HepG2 (cell line): ENCODE measurements around the gene PRSS8. TPM values are rescaled to one million over a fixed set of nuclear protein-coding genes. Genes with fewer than 3 reads are reported as not detected.

Source experiments
- BORCS8-MEF2B ChIP-seq: sonication (generic); formaldehyde crosslinking; IDR thresholded peaks from 2 replicates; pipeline ENCODE4 v1.8.0; 2022; ENCODE audit warnings: mild to moderate bottlenecking, missing genetic modification reagents
- DRAP1 ChIP-seq: IDR thresholded peaks from 2 replicates; pipeline ENCODE4 v1.6.1; 2016; ENCODE audit warnings: missing genetic modification reagents, missing compliant biosample characterization
- FLYWCH1 ChIP-seq: sonication (generic); formaldehyde crosslinking; IDR thresholded peaks from 2 replicates; pipeline ENCODE4 v1.8.1; 2023; ENCODE audit warnings: mild to moderate bottlenecking, missing genetic modification reagents
- HIC2 ChIP-seq: sonication (generic); formaldehyde crosslinking; IDR thresholded peaks from 2 replicates; pipeline ENCODE4 v1.9.0; 2022; ENCODE audit warnings: low read depth, missing genetic modification reagents
- HNRNPH1 ChIP-seq: fragments of 200-400 bp; formaldehyde crosslinking; optimal IDR thresholded peaks from 2 replicates; pipeline ENCODE3; 2017; ENCODE audit warnings: mild to moderate bottlenecking, low read depth, low read length
- IKZF1 ChIP-seq: fragments of 450-650 bp; IDR thresholded peaks from 2 replicates; pipeline ENCODE4 v1.7.1; 2016
- MBNL3 ChIP-seq: fragments of 250-450 bp; sonication (Bioruptor Pico); conservative IDR thresholded peaks from 2 replicates; pipeline ENCODE4 v1.8.0; 2022; ENCODE audit warnings: mild to moderate bottlenecking, inconsistent platforms
- MIER2 ChIP-seq: IDR thresholded peaks from 2 replicates; pipeline ENCODE4 v1.6.1; 2016; ENCODE audit warnings: missing biosample characterization, missing genetic modification reagents
- MXI1 ChIP-seq: IDR thresholded peaks from 3 replicates; pipeline ENCODE4 v1.6.1; 2012; ENCODE audit warnings: low read depth, low read length, inconsistent platforms, borderline replicate concordance
- PCBP1 ChIP-seq: fragments of 200-400 bp; formaldehyde crosslinking; IDR thresholded peaks from 2 replicates; pipeline ENCODE4 v1.6.1; 2017; ENCODE audit warnings: mild to moderate bottlenecking, low read depth, low read length, borderline replicate concordance
- RFXAP ChIP-seq: sonication (generic); formaldehyde crosslinking; IDR thresholded peaks from 2 replicates; pipeline ENCODE4 v1.4.0; 2020; ENCODE audit warnings: missing genetic modification reagents, borderline replicate concordance
- SAP130 ChIP-seq: IDR thresholded peaks from 2 replicates; pipeline ENCODE4 v1.6.1; 2016; ENCODE audit warnings: low read depth
- SMAD3 ChIP-seq: sonication (generic); formaldehyde crosslinking; IDR thresholded peaks from 2 replicates; pipeline ENCODE4 v1.4.0; 2020; ENCODE audit warnings: missing genetic modification reagents
- SPEN ChIP-seq: sonication (generic); formaldehyde crosslinking; IDR thresholded peaks from 2 replicates; pipeline ENCODE4 v1.5.1; 2020; ENCODE audit warnings: low read depth, mild to moderate bottlenecking, missing genetic modification reagents
- TBX2 ChIP-seq: sonication (generic); formaldehyde crosslinking; IDR thresholded peaks from 2 replicates; pipeline ENCODE4 v1.5.0; 2020; ENCODE audit warnings: missing genetic modification reagents, mild to moderate bottlenecking, borderline replicate concordance
- TRAFD1 ChIP-seq: sonication (generic); formaldehyde crosslinking; IDR thresholded peaks from 2 replicates; pipeline ENCODE4 v1.5.1; 2020; ENCODE audit warnings: missing genetic modification reagents, mild to moderate bottlenecking, borderline replicate concordance
- ZBTB2 ChIP-seq: sonication (generic); formaldehyde crosslinking; IDR thresholded peaks from 2 replicates; pipeline ENCODE4 v1.8.0; 2022; ENCODE audit warnings: low read depth, missing genetic modification reagents
- ZBTB8A ChIP-seq: sonication (generic); formaldehyde crosslinking; IDR thresholded peaks from 2 replicates; pipeline ENCODE4 v1.4.0; 2020; ENCODE audit warnings: mild to moderate bottlenecking, low read depth, missing genetic modification reagents, borderline replicate concordance
- ZFAT ChIP-seq: sonication (generic); formaldehyde crosslinking; conservative IDR thresholded peaks from 2 replicates; pipeline ENCODE4 v1.8.1; 2023; ENCODE audit warnings: missing genetic modification reagents, inconsistent platforms
- ZFP36L1 ChIP-seq: sonication (generic); formaldehyde crosslinking; IDR thresholded peaks from 2 replicates; pipeline ENCODE4 v1.8.0; 2022; ENCODE audit warnings: mild to moderate bottlenecking, missing genetic modification reagents, moderate library complexity
- ZMYM3 ChIP-seq: sonication (generic); formaldehyde crosslinking; IDR thresholded peaks from 2 replicates; pipeline ENCODE4 v1.5.1; 2020; ENCODE audit warnings: mild to moderate bottlenecking, missing genetic modification reagents
- ZNF713 ChIP-seq: sonication (generic); formaldehyde crosslinking; IDR thresholded peaks from 2 replicates; pipeline ENCODE4 v1.4.0; 2020; ENCODE audit warnings: mild to moderate bottlenecking, missing genetic modification reagents
- ZNF781 ChIP-seq: sonication (generic); formaldehyde crosslinking; IDR thresholded peaks from 2 replicates; pipeline ENCODE4 v1.5.1; 2020; ENCODE audit warnings: borderline replicate concordance, mild to moderate bottlenecking, missing genetic modification reagents; ENCODE audit errors: not compliant biosample characterization
- ZNF883 ChIP-seq: sonication (generic); formaldehyde crosslinking; IDR thresholded peaks from 2 replicates; pipeline ENCODE4 v1.5.1; 2020; ENCODE audit warnings: mild to moderate bottlenecking, missing genetic modification reagents; ENCODE audit errors: not compliant biosample characterization
- polyA plus RNA-seq, 8 experiments: library from polyadenylated mRNA; depleted of rRNA in 3 of 8; stranded (reverse) in 7 of 8; unstranded in 1 of 8; fragments of >200 nt; fragmentation: Illumina TruSeq in 4 of 8; extraction: Trizol in 4 of 8; gene quantifications; 2 replicates each; pipeline versions ENCODE4 v1.2.1 to v1.2.3, GENCODE V29; 2011 to 2016; ENCODE audit warnings: low read depth in 4 of 8, missing spikeins in 1 of 8, mixed read lengths in 1 of 8; ENCODE audit not compliant: insufficient read depth in 1 of 8
- total RNA-seq, 5 experiments: library from RNA; depleted of rRNA; stranded (reverse); fragments of >200 nt; fragmentation: Illumina TruSeq; extraction: Trizol; gene quantifications; 2 replicates each; pipeline ENCODE4 v1.2.3, GENCODE V29; 2016; ENCODE audit warnings: low read depth in 1 of 5

PRSS8 gene
- total and polyA plus RNA-seq, 2 of the 13 experiments (the other 11 are each of a cell fraction or from before 2014, with no cell fraction given), result 2.6 to 7.2 TPM

DNA sequence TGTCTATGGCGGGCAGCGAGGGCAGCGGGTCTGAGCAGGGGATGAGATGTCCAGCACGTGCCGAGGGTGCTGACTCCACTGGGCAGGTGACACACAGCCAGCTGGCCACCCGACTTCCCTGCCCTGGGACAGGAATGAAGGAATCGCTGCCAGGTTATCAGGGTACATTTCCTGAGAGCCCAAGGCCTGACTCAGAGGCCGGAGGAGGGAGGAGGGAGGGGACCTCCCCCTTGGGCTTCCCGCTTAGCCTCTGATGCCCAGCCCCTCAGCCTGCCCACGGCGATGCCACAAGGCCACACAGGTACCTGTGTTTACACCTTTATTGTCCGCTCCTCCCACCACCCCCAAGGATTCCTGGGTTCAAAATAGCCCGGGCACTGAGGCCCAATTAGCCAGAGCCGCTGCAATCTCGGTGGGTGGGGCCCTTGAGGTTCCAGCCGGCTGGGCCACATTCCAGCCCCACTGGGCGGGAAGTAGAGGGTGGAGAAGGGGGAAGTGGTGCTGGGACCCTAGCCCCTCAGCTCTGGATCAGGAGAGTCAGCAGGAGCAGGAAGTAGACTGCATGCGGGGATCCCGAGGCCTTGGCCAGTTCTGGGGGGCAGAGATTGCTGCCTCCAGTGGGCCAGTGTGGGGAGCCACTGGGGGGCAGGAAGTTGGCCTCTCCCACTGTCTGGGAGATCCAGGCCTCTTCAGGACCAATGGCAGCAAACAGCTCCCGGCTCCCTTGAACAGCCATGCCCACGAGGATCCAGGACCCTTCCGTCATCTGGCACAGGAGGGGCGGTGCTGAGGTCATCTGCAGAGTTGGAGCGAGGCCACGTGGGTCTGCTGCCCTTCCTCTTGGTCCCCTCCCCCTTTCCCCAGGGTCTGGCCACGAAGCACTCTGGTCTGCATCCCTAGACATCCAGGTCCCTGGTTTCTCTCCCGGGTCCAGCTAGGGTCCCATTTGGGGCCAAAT lies 3.4 kb upstream of the PRSS8 start (continued):
- TF ChIP-seq MBNL3 (CRISPR knock-in tag), result no peak
- peak; percentile 64 for TF ChIP-seq SAP130 (CRISPR knock-in tag)
- peak; percentile 85; the same call in 1 of the 2 replicates for TF ChIP-seq PCBP1
- no peak for TF ChIP-seq SMAD3 (CRISPR knock-in tag)
- no peak for TF ChIP-seq ZBTB2
- no peak for TF ChIP-seq ZBTB8A (CRISPR knock-in tag)
- no peak for TF ChIP-seq FLYWCH1 (CRISPR knock-in tag)
- 0 out of 2 replicates have a peak, but pooled peaks have one; percentile 15 for TF ChIP-seq ZNF713
- 0 out of 2 replicates have a peak, but pooled peaks have one; percentile 37 for TF ChIP-seq MIER2 (CRISPR knock-in tag)
- 0 out of 2 replicates have a peak, but pooled peaks have one; percentile 15 for TF ChIP-seq DRAP1 (CRISPR knock-in tag)
- TF ChIP-seq SPEN (CRISPR knock-in tag), result peak; percentile 36; the same call in 1 of the 2 replicates
- TF ChIP-seq TRAFD1 (CRISPR knock-in tag), result peak; percentile 78; the same call in 1 of the 2 replicates
- TF ChIP-seq ZFAT (CRISPR knock-in tag), result no peak
- peak; percentile 68 for TF ChIP-seq TBX2 (CRISPR knock-in tag)
- peak; percentile 59 for TF ChIP-seq ZNF781 (CRISPR knock-in tag)
- TF ChIP-seq RFXAP, result peak; percentile 48; the same call in 1 of the 2 replicates
- TF ChIP-seq BORCS8-MEF2B (CRISPR knock-in tag), result no peak
- TF ChIP-seq HNRNPH1, result no peak
- TF ChIP-seq ZNF883 (CRISPR knock-in tag), result peak; percentile 39
- no peak for TF ChIP-seq IKZF1
- peak; percentile 63 for TF ChIP-seq HIC2
- TF ChIP-seq ZMYM3 (CRISPR knock-in tag), result 0 out of 2 replicates have a peak, but pooled peaks have one; percentile 30
- no peak for TF ChIP-seq ZFP36L1 (CRISPR knock-in tag)
- TF ChIP-seq MXI1, result peak; percentile 89; the same call in 1 of the 3 replicates
